Measurements from ENCODE around the gene MFRP. TPM values are rescaled to one million over a fixed set of nuclear protein-coding genes. Genes with fewer than 3 reads are reported as not detected.

MFRP gene
- total RNA-seq, 4 donors from 2014 or later = not detected

DNA sequence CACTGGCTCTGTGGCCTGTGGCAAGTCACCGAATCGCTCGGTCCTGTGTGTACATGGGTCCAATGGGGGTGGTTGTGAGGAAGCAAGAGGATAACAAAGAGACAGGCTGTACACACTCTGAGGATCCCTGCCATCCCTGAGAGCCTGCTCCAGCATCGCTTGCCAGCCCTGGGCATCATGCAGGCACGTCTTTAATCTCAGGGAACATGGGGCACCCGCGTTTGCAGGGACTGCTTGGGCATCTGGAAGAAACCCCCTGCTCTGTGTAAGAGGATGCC lies 4.5 kb downstream of the MFRP start:
- no peak for DNase-seq
- TF ChIP-seq, protein P1, sequence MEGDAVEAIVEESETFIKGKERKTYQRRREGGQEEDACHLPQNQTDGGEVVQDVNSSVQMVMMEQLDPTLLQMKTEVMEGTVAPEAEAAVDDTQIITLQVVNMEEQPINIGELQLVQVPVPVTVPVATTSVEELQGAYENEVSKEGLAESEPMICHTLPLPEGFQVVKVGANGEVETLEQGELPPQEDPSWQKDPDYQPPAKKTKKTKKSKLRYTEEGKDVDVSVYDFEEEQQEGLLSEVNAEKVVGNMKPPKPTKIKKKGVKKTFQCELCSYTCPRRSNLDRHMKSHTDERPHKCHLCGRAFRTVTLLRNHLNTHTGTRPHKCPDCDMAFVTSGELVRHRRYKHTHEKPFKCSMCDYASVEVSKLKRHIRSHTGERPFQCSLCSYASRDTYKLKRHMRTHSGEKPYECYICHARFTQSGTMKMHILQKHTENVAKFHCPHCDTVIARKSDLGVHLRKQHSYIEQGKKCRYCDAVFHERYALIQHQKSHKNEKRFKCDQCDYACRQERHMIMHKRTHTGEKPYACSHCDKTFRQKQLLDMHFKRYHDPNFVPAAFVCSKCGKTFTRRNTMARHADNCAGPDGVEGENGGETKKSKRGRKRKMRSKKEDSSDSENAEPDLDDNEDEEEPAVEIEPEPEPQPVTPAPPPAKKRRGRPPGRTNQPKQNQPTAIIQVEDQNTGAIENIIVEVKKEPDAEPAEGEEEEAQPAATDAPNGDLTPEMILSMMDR (IDR thresholded peaks at IDR 0.05) = no peak
- no peak for TF ChIP-seq POLR2A (IDR thresholded peaks at IDR 0.05)
- Histone ChIP-seq H3K4me1 (peaks cover 32 to 52% (median 43%) of the 10 kb centered on the region in 3 donors), H3K36me3 (peaks cover 0 to 3% (median 0%) of the 10 kb centered on the region in 3 donors), H3K27ac (no peak overlapping the region), H3K9me3 (no peaks in the 10 kb centered on the region), H3K4me3 (no peak overlapping the region), H3K27me3 (peaks cover 0 to 53% (median 0%) of the 10 kb centered on the region in 4 donors)
- intact Hi-C loops (cut with DNase I) = no loop called here
- WGBS, 2 donors = 69% methylated on average over 6 of the region's 7 CpGs; no CpG with 5 or more reads in 1 of the 2 donors

DNA sequence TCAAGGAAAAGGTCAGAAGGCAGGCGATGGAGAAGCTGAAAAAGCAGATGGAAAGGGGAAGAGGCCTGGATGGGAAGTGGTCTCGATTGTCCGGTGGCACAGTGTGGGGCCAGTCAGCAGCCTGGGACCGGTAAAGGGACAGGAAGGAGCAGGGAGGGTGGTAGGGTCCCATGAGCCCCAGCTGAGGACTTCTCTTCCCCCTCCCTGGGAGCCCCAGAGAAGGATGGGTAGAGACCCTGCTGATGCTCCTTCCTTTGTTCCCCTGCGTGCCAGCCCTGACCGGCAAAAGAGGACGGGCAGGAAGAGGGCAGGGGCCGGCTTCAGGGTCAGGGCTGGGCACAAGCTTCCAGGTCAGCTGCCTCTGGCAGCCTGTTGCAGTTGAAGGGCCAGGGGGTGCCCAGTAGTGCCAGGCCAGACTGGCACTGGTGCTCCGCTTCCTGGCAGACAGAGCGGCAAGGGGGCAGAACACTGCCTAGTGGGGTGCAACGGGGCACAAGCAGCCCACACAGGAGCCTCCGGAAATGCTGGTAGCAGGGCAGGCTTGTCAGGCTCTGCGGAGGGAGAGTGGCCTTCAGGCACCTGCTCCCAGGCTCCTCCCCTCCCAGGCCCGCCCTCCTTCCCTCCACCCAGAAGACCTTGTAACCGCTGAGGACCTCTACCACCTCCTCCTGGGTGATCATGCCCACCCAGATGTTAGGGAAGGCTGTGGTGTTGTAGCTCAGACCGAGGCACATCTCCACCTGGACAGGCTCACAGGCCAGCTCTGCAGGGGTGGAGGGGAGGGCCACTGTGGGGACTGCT lies 5.1 kb downstream of the MFRP start:
- peaks cover 0 to 8% (median 0%) of the 10 kb centered on the region in 3 donors for H3K36me3 ChIP-seq
- no peaks in the 10 kb centered on the region for H3K9me3 ChIP-seq
- DNase-seq = no peak
- peak overlapping the region in 3 of 4 donors; percentile 89 to 92 (median 91) for H3K27ac ChIP-seq
- H3K4me3 ChIP-seq = peak overlapping the region in 3 of 4 donors; percentile 56 to 74 (median 63)
- H3K27me3 ChIP-seq = peaks cover 0 to 48% (median 0%) of the 10 kb centered on the region in 4 donors
- 36 to 37% methylated on average over 6 to 8 of the region's 16 CpGs for WGBS, 2 donors
- intact Hi-C loops (cut with DNase I) = no loop called here
- TF ChIP-seq POLR2A (IDR thresholded peaks at IDR 0.05) = no peak
- TF ChIP-seq, protein P1 (IDR thresholded peaks at IDR 0.05) = no peak
- peaks cover 32 to 58% (median 44%) of the 10 kb centered on the region in 3 donors for H3K4me1 ChIP-seq

DNA sequence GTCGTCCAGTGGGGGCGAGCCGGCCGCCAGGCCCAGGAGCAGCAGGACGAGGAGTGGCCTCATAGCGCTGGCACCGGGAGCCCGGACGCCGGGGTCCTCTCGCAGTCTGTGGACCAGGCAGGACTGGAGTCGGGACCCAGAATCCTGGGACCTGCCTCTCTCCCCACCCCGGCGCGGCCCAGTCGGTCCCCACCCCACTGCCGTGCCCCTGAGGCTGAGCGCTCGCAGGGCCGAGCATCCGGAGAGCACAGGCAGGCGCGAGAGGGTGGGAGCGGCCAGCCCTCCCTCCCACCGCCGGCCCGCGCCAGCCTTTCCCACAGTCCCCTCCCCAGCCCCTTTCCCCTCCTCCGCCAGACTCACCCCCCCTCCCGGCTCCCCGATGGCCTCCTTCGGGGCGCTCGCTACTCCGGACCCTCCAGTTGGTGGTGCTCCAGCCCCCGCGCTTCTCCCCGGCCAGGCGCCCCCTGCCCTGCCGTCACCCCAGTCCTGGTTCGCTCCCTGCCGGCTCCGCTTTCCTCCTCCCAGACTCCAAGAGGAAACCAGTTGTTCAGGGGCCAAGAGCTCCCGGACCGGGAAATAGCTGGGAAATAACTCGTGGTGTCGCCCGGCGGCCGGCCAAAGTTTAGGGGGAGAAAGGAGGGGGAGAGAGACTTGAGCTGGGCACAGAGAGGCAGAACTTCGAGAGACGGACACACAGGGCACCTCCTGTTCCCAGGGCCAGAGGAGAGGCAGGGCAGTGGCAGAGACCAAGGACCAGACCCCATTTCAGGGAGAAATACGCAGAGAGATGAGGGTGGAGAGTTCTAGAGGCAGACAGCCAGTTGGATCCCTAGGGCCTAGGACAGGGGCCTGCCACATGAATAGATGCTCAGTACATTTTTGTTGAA lies 5.9 kb downstream of the MFRP start, which contains the start of gene C1QTNF5:
Gene C1QTNF5, minus strand, starts transcription at position 549 of the 887 bp plus-strand sequence. Its CDS starts 486 bp downstream, at position 63.
- WGBS, 2 donors = 10 to 12% methylated on average over 11 to 13 of the region's 53 CpGs
- H3K4me1 ChIP-seq = peaks cover 35 to 66% (median 44%) of the 10 kb centered on the region in 3 donors

DNA sequence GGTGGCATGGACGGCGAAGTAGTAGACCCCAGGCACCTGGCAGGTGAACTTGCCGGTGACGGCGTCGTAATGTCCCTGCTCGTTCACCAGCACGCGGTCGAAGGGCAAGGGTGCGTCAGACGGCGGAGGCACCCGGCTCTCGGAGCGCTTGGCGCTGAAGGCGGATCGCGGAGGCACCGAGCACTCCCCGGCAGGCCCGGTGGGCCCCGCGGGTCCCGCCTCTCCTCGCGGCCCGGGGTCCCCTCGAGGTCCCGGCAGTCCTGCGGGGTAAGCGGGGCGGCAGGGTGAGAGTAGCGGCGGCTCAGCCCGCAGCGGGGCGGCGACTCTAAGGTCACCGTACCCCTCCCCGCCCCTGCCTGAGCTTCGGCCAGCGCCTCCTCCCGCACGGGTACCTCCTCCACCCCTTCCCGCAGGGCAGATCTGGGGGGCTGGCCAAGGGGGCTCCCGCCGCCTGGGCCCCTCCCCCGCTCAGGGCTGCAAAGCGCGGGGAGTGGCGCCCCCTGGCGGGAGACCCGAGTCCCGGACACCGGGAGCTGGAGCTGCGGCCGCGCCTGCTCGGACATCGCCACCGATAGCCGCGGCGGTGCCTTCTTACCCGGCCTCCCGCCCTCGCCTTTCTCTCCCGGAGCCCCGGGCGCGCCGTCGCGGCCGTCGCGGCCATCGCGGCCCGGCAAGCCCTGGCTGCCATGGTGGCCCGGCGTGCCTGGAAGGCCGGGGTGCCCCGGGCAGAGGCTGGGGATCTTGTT lies 6.7 kb downstream of the MFRP start:
- H3K4me1 ChIP-seq = peaks cover 42 to 74% (median 51%) of the 10 kb centered on the region in 3 donors
- peak overlapping the region; percentile 36 to 74 (median 60) for H3K4me3 ChIP-seq
- no peak for DNase-seq
- no peaks in the 10 kb centered on the region for H3K9me3 ChIP-seq
- H3K36me3 ChIP-seq = peaks cover 0 to 18% (median 0%) of the 10 kb centered on the region in 3 donors
- H3K27me3 ChIP-seq = peaks cover 0 to 43% (median 0%) of the 10 kb centered on the region in 4 donors
- 9 to 47% methylated on average over 6 to 12 of the region's 86 CpGs for WGBS, 2 donors
- intact Hi-C loops (cut with DNase I) = no loop called here
- peak overlapping the region; percentile 74 to 92 (median 90) for H3K27ac ChIP-seq
- TF ChIP-seq, protein P1 (IDR thresholded peaks at IDR 0.05) = peak; percentile 69 to 85 (median 81)
- peak in 1 of 4 donors; percentile 40 for TF ChIP-seq POLR2A (IDR thresholded peaks at IDR 0.05)

More for the DNA sequence above, 5.9 kb downstream of the MFRP start, which contains the start of gene C1QTNF5:
- peak in 1 of 4 donors; percentile 25 for TF ChIP-seq POLR2A (IDR thresholded peaks at IDR 0.05)
- TF ChIP-seq, protein P1 (IDR thresholded peaks at IDR 0.05) = no peak
- peaks cover 0 to 17% (median 0%) of the 10 kb centered on the region in 3 donors for H3K36me3 ChIP-seq
- no peaks in the 10 kb centered on the region for H3K9me3 ChIP-seq
- peaks cover 0 to 43% (median 0%) of the 10 kb centered on the region in 4 donors for H3K27me3 ChIP-seq
- peak within 1 kb of the TSS; percentile 36 to 74 (median 60) for H3K4me3 ChIP-seq
- peak within 1 kb of the TSS; percentile 74 to 92 (median 90) for H3K27ac ChIP-seq
- intact Hi-C loops (cut with DNase I) = no loop called here
- no peak for DNase-seq

All from esophagus squamous epithelium (tissue), 5 donors.